ENCODE results near the gene LRSAM1.
A peak's percentile ranks its signal among the peaks of the same experiment; 100 is the strongest.

- peak in 1 of 2 donors; percentile 21 for TF ChIP-seq RAD21 (IDR thresholded peaks at IDR 0.05)
- TF ChIP-seq JUND (IDR thresholded peaks at IDR 0.05), result no peak
These were observed 86.5 kb downstream of the LRSAM1 start for GRCh38 chr9:127537792-127538191.

All from liver (tissue), 2 donors.